SK-MEL-5 (cell line): Measurements from ENCODE around the gene FRMD8. TPM values are rescaled to one million over a fixed set of nuclear protein-coding genes. Genes with fewer than 3 reads are reported as not detected.
A peak's percentile ranks its signal among the peaks of the same experiment; 100 is the strongest.
"Not testable (repeated sequence)": the region's sequence is repeated elsewhere in the genome, so short reads cannot be mapped to it uniquely, and the experiment has no call there.

Source experiments
- DNase-seq: peaks from one replicate; pipeline ENCODE4 v3.0.0-alpha.2; 2016; ENCODE audit warnings: low read depth, low spot score
- in situ Hi-C: cut with HindIII; loops from 2 replicates; pipeline ENCODE4 v1.10.0; 2016; ENCODE audit warnings: low sequenced_read_pairs, high pct_unique_total_duplicates, low pct_unique_long_range_greater_than_20kb
- total RNA-seq: library from RNA; depleted of rRNA; stranded (reverse); fragments of >200 nt; shearing (Covaris generic); gene quantifications from 2 replicates; pipeline ENCODE4 v1.2.3, GENCODE V29; 2014

FRMD8 gene
- total RNA-seq, 1 experiment from 2014 or later: 37.5 TPM

DNA sequence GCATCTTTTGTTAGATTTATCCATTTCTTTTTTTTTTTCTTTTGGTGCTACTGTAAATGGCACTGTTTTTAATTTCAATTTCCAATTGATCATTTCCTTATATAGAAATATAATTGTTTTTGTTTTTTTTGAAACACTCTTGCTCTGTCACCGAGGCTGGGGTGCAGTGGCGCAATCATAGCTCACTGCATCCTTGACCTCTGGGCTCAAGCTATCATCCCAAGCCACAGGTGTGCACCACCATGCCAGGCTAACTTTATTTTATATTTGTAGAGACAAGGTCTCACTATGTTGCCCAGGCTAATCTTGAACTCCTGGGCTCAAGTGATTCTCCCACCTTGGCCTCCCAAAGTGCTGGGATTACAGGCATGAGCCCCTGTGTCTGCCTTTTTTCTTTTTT is 16.4 kb downstream of the FRMD8 start:
- DNase-seq: no peak
- in situ Hi-C loops: no loop called here

DNA sequence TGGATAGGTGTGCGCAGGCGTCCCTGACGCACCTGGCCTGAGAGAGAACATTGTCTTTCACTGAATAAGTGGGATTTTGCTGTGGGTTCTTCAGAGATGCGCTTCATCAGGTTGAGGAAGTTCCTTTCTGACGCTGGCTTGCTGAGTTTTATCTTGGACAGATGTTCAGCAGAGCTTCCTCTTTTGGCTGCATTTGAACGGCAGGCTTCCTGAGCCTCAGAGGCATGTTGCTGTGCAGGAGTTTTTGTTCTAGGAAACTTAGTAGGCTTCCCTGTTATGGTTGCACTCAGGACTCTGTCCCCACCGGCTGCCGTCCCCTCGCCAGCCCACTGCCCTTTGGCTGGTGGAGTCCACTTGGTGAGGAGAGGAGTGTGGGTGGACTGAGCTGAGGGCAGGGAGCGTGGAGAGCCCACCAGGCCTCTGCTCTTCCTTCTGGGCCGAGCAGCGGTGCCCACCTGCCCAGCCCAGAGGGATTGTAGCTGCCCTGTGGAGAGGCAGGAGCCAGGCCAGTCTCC is 17.2 kb downstream of the FRMD8 start:
- in situ Hi-C loops: no loop called here
- no peak for DNase-seq

DNA sequence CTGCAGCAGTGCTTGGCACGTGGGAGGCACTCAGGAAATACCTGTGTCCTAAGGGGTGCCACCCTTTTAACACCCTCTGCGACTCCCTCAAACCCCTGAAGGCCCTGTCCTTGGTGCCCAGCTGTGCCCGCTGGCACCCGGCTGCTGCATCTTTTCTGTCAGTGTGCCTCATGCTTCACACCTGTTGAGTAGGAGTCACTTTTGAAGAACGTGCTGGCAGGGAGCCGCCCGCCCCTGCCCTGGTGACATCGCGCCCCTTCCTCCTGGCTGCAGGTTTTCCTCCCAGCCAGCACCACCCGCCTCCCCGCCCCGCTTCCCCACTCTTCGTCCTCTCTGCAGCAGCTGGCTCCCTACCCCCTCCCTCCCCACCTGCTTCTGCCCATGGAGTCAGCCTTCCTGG is 17.8 kb downstream of the FRMD8 start:
- no peak for DNase-seq
- in situ Hi-C loops: no loop called here

DNA sequence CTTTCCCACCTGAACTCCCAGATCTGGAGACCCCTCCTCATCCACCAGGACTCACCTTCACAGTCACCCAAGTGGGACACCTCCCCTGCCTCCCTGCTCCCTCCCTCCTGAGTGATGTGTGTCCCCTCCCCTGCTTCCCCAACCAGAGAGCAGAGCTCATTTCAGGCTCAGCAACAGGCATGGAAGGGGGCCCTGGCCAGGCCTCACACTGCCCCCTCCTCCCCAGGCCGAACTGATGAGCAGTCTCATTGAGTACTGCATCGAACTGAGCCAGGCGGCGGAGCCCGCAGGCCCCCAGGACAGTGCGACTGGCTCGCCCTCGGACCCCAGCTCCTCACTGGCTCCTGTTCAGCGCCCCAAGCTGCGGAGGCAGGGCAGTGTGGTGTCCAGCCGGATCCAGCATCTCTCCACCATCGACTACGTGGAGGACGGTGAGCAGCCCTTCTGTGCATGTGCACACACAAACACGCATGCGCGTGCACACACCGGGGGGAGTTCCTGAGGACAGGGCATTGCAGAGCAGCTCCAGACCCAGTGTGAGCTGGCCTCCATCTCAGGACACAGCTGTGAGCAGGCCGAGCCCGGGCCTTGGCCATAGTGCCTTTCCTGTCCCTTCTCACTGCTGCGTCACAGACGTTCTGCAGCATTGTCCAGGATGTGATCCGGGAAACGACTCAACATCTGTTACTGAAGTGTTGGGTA is 18.4 kb downstream of the FRMD8 start:
- DNase-seq: no peak
- in situ Hi-C loops: no loop called here

DNA sequence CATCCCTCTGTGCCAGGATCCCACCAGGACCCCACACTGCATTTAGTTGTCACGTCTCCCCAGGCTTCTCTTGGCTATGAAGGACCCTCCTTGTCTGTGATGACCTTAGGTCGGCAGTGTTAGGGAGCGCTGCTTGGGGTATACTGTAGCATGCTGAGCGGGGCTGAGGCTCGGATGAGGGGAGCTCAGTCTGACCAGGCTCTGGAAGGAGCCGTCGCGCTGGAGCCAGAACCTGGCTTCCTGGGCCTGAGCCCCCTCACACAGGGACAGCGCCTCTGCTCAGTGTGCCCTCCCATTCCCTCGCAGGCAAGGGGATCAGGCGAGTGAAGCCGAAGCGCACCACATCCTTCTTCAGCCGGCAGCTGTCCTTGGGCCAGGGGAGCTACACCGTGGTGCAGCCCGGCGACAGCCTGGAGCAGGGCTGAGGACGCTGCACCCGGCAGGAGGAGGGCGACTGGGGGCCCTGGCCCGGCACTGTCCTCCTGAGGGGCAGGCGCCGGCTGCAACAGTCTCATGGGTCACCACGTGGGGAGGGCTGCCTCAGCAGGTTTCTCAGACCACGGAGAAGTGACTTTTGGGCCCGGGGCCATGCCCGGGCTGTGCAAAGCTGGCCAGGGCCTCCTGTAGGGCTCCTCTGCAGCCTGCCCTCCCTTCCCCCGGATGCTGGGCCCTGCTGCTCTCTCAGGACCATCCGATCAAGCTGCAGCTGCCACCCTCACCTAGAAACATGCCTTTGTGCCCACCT is 24.7 kb downstream of the FRMD8 start:
- DNase-seq: no peak
- in situ Hi-C loops: no loop called here

DNA sequence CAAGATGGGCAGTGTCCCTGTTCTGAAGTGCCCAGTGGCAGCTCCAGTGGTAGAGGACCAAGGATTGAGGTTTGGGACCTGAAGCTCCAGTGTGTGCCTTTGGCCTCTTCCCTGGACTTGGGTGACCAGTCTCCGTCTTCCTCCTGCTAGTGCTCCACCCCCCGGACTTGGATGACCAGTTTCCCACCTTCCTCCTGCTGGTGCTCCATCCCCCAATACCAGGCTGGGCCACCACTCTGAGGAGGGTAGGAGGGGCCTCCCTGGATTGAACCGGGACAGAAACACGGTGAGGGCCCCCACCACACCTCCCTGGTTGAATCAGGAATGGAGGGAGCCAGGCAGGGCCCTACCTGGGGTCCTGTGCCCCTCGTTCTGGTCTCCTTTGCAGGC is 25.2 kb downstream of the FRMD8 start:
- in situ Hi-C loops: no loop called here
- DNase-seq: no peak

DNA sequence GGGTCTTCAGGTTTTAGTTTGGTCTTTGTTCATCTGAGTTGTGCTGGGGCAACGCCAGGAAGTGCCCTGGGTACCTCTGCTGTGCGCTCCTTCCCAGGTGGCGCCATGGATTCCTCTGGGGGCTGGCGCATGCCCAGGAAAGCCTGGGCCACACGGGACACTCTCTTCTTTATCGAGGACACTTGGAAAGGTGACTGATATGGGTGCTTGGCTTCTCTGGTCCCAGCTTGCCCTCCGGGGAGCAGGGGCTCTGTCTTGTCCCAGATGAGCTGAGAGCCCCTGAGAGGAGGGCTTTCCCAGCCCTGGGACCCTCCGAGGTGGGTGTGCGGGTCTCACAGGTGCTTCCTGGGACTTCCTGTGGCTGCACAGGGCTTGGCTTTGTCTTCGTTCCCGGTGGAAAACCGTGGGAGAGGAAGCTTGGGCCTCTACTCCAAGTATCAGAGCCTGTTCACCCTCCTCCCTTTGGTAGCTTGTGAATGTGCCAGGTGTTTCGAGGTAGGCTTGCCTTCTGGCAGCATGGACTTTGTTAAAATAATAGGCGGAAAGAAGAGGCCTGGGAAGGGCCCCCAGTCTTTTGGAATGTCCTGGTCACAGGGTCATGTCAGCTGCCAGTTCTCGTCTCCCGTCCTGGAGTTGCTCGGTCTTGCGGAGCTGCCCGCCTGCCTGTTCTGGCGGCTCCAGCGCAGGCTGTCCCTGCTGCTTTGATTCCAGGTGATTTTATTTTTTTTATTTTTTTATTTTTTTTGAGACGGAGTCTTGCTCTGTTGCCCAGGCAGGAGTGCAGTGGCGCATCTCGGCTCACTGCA is 26.0 kb downstream of the FRMD8 start:
- in situ Hi-C loops: no loop called here
- no peak for DNase-seq

DNA sequence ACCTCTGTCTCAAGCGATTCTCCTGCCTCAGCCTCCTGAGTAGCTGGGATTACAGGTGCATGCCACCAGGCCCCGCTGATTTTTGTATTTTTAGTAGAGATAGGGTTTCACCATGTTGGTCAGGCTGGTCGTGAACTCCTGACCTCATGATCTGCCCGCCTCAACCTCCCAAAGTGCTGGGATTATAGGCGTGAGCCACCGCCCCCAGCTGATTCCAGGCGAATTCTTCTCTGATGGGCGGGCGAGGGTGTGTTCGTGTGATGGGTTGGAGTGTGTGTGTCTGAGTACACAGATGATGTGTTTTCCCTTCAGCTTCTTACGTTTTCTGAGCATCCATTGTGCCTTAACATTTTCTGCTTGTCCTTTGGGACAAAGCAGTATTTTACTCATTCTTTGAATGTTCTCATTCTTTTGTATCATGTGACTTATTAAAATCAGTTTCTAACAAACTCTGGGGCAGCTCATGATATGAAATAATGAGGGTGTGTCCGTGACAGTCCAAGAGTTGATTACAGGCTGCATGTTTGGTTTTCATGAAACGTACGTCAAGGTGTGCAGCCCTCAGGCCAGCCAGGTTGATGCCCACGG is 26.7 kb downstream of the FRMD8 start:
- DNase-seq: peak; percentile 66
- in situ Hi-C loops: not testable (repeated sequence)

DNA sequence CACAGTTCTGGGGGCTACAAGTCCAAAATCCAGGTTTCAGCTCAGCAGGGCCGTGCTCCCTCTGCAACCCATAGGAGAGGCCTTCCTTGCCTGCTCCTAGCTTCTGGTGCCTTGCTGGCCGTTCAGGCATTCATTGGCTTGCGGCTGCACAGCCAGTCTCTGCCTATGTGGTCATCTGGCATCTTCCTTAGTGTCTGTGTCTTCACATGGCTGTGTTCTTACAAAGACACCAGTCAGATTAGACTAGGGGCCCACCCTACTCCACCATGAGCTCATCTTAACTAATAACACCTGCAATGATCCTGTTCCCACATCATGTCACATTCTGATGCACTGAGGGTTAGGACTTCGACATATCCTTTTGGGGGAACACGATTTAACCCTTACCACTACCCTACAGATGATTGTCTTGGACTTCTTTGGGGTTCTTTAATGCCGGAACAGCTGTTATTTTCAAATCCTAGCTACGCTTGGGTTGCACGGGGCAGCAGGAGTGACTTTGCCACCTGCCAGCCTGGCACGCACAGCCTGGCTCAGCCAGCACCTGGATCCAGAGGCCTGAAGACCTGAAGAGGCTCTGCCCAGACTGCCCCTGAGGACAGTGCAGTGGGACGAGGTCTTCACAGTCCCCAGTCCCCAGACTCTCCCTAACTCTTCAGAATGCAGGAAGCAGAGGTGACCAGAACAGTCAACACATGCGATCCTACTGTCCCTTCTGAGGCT is 28.5 kb downstream of the FRMD8 start:
- in situ Hi-C loops: no loop called here
- DNase-seq: peak; percentile 45

DNA sequence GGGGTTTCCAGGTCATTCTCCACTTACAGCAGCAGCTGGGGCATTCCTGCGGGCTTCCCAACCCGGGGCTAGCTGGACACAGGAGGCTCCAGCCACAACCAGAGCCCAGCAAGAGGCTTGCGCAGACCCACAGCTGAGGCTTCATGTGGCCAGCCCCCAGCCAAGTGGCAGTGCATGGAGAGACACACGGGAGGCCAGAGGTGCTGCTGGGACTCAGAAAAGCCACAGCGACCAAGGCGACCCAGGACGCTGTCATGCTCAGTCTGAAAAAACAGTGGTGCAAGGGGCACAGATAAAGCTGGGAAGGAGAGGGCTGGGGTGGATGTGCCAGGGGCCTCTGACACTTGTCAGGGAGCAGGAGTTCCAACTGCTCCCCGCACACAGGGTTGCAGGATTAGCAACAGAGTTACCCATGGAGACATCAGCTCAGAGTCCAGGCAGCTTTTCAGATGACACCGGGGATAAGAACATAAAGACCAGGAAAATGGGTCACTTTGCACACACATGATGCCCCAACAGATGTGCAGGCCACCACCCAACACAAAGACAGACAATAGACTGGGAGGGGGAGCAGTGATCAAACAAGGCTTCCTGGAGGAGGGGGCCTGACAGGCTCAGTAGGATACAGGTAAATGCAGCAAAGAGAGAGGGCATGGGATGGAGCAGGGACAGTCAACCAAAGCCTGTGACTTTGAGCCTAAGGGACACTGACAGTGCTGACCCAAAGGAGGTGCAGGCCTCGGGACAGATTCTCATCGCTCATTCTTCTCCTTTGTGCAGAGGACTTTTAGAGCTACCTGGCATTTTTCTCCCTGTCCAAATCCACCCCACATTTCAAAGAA is 29.3 kb downstream of the FRMD8 start:
- peak; percentile 4 for DNase-seq
- in situ Hi-C loops: no loop called here

DNA sequence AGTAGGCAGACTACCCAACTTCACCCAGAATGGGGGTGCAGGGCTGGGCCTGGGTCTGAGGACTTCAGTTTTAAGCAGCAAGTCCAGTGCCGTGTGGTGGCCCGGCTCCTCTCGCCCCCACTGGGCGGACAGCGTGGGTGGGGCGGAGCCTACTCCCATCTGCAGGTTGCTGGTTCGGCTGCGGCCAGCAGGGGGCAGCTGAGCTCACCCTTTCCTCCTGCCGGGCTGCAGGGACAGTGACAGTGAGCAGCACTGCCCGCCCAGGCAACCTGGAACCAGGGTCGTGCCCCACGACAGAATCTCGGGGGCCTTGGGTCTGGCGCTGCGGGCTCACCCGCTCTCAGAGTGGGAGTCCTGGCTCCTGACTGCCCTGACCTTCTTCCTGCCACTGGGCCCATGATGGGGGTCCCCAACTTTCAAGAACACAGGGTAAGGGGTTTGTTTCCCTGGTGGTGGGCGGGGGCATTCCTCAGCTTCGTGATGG is 29.9 kb downstream of the FRMD8 start:
- DNase-seq: peak; percentile 80
- in situ Hi-C loops: no loop called here

DNA sequence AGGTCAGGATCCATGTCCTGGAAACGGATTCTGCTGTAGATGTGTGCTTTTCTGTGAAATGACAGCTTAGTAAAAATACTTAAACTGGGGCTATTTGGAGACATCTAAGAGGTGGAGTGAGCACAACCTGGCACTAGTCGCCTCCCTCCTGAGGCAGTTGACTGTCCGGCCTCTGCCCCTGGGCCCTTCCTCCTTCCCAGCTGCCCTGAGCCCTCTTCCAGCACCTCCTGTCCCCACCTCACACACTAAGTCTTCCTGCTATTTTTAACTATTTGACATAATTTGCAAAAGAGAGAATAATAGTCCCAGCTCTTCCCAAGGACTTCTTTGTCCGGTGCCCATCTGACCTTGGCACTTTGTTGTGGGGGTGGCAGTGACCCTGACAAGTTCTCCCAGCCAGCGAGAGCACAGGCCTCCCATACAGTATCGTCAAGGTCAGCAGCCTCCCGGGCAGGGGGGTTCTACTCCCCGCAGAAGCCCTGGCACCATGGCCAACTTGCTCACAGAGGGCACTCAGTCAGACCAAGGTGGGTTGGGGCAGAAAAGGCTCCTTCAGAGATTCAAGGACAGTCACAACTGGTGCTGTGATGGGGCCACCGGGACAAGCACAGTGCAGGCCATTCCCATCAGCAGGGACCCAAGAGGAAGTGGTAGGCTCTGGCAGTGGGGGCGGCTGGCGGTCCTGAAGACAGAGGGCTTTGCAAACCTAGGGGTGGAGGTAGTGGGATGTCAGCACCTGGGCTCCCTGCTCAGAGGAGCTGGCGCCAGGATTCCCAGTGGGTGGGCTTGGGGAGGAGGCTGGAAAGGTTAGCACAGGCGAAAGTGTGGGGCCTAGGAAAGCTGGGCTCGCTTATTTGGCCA is 30.6 kb downstream of the FRMD8 start:
- in situ Hi-C loops: no loop called here
- peak; percentile 8 for DNase-seq

DNA sequence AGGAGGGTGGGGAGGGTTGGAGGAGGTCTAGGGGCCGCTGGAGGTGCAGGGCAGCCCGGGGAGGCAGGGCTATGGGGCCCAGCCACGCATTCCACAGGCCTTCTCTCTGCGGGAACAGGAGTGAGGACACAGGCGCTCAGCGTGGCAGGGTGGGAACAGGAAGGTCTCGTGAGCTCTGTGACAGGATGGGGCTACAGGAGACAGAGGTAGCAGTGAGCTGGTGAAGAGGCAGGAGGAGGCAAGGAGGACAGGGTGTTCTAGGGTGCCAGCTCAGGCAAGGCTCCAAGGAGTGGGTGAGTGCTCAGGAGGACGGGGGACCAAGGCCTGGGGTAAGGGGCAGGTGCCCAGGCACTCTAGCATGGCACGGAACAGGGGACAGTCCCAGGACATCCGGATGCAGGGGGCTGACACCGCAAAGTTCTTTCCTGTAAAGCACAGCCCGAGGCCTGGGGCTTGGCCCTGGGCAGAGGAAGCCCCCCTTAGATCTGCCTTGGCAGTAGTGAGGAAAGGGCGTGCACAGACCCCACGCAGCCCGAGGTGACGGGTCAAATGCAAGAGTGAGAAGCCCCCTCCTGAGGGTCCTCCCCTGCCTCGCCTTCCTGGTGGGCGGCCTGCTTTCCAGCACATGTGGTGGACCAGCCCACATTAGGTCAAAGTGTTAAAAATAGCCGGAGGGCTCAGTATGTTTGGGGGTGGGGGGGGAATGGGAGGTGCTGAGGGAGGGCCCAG is 31.4 kb downstream of the FRMD8 start:
- peak; percentile 9 for DNase-seq
- in situ Hi-C loops: no loop called here

DNA sequence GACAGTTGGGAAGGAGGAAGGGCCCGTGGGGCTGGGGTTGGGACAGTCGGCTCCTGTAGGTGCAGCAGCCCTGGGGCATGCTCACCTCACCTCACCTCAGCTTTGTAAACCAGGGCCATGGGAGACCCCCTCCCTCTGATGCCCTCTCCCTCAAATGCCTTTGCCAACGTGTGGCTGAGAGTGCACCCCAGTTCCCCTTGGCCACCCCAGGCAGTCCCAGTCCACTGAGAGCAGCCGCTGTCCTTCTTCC is 31.9 kb downstream of the FRMD8 start:
- no peak for DNase-seq
- in situ Hi-C loops: no loop called here

DNA sequence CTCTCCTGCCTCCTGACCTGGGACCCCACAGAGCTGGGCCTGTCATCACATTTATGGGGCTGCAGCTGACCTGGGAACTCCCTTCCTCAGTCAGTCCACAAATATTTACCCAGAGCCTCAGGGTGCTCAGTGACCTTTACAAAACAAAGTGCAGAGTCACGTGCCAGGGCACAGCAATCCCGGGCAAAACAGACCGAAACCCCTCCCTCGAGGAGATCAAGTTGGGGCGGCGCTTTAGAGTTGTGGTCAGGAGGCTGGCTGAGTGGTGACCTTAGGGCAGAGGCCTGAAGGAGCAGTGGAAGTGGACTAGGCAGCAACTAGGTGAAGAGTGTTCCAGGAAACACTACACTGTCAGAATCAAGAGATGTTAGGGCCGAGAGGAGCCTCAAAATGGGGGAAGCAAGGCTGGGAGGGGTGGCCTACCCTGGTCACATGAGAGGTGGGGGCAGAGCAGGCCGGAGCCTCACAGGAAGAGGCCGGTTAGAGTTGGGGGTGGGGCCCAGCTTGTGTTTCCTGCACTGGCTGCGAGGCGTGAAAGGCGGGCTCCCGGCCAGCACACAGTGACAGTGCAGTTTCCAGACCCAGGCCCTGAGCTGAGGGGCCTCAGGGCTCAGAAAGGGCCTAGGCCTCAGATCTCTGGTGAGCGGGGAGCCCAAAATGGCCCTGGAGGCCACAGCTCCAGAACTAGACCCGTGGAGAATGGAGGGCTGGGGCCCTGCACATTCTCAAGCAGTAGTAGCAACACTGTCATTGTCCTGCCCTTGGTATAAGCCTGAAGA is 32.4 kb downstream of the FRMD8 start:
- in situ Hi-C loops: no loop called here
- peak; percentile 97 for DNase-seq
